ENCODE measurements around the gene VWA8.
"Not testable (repeated sequence)": the region's sequence is repeated elsewhere in the genome, so short reads cannot be mapped to it uniquely, and the experiment has no call there.

The VWA8 gene

DNA sequence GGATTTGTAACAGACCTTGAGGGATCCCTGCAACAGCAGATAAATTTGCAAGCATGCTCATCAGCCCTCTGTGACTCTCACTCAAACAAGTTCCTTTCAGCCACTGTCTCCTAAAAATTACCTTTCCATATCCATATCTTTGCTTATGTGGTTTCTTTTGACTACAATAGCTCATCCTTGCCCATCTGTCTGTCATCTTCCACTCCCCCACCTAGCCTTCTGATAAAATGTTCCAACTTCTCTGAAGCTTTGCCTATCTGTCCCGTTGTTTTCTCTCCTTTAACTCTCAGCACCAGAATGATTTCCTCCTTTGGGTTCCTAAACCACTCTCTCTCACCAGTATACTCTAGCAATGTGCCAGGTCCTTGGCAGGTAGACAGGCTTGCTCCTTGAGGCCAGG lies 194.5 kb downstream of the VWA8 start:
- Histone ChIP-seq H3K4me1 (ENCODE audit: insufficient read depth, low read length) (no peaks in the 10 kb centered on the region), H3K4me3 (ENCODE audit: low read length) (no peak overlapping the region), H3K9me3 (ENCODE audit: insufficient read depth, low read depth, low read length) (no peaks in the 10 kb centered on the region), H3K36me3 (ENCODE audit: insufficient read depth, low read length) (no peaks in the 10 kb centered on the region), H3K27ac (ENCODE audit: low read depth, low read length) (no peak overlapping the region), H3K9ac (ENCODE audit: low read depth, low read length) (no peak overlapping the region), H3K27me3 (ENCODE audit: insufficient read depth, low read length) (no peaks in the 10 kb centered on the region)
- WGBS, result 86% methylated on average over 1 of the region's 1 CpG

DNA sequence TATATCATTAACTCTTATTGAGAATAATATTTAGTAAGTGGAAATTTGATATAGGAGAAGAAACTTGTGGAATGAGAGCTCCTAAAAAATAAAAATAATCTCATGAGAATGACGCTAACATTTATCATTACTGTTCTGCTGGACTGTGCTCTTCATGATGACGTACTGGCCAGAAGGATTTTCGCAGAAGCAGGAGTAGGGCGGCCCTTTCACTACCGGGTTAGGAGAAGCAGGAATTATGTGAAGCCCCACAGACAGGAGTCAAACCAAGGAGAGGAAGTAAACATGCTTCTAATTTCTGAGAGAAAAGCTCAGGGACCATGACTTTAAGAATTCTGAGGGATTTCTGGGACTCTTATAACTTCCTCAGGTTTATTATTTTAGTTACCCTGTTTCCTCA lies 195.1 kb downstream of the VWA8 start:
- Histone ChIP-seq H3K27ac (ENCODE audit: low read depth, low read length) (peak overlapping the region; percentile 15; the same call in 1 of the 2 replicates), H3K4me1 (ENCODE audit: insufficient read depth, low read length) (no peaks in the 10 kb centered on the region), H3K27me3 (ENCODE audit: insufficient read depth, low read length) (no peaks in the 10 kb centered on the region), H3K36me3 (ENCODE audit: insufficient read depth, low read length) (0 out of 2 replicates have a peak, but pooled peaks cover 3% of the 10 kb centered on the region), H3K9ac (ENCODE audit: low read depth, low read length) (no peak overlapping the region), H3K4me3 (ENCODE audit: low read length) (no peak overlapping the region), H3K9me3 (ENCODE audit: insufficient read depth, low read depth, low read length) (no peaks in the 10 kb centered on the region)
- WGBS, result 92% methylated on average over 5 of the region's 5 CpGs

DNA sequence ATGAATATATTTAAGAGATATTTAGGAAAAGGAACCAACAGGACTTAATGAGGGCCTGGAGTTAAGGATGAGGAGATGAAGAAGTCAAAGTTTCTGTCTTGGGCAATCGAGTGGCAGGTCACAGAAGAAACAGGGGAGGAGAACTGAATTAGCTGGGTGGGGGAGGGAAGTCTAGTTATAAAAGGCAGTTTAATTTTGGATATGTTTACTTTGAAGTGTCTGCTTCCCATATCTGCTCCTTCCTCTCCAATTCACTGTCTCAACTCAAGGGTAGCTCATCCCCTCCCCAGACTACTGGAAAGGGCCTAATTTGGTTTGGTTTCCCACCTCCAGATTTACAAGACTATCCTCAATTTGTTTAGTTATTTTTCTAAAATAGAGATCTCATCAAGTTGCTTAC lies 195.9 kb downstream of the VWA8 start:
- H3K27ac ChIP-seq (ENCODE audit: low read depth, low read length), result no peak overlapping the region
- H3K36me3 ChIP-seq (ENCODE audit: insufficient read depth, low read length), result 0 out of 2 replicates have a peak, but pooled peaks cover 5% of the 10 kb centered on the region
- H3K4me3 ChIP-seq (ENCODE audit: low read length), result no peak overlapping the region
- no peak overlapping the region for H3K9ac ChIP-seq (ENCODE audit: low read depth, low read length)
- 93% methylated on average over 1 of the region's 1 CpG for WGBS
- no peaks in the 10 kb centered on the region for H3K4me1 ChIP-seq (ENCODE audit: insufficient read depth, low read length)
- H3K27me3 ChIP-seq (ENCODE audit: insufficient read depth, low read length), result no peaks in the 10 kb centered on the region
- H3K9me3 ChIP-seq (ENCODE audit: insufficient read depth, low read depth, low read length), result no peaks in the 10 kb centered on the region

DNA sequence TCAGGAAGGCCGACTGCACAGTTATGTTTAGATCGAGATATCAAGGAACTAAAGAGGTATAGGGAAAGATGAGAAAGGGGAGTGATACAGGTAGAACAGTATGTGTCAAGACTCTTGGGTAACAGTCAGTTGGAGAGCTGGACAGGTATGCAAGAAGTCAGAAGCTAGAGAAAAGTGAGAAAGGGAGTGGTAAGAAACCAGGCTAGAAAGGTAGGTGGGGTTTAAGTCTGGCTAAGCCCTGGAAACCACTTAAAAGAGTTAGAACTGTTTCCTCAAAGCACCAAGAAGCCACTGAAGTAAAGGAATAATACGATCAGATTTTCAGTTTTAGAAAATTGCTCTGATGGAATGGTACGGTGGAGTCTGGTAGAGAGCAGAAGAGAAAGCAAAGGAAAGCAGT lies 196.4 kb downstream of the VWA8 start:
- H3K27me3 ChIP-seq (ENCODE audit: insufficient read depth, low read length), result no peaks in the 10 kb centered on the region
- 0 out of 2 replicates have a peak, but pooled peaks cover 5% of the 10 kb centered on the region for H3K36me3 ChIP-seq (ENCODE audit: insufficient read depth, low read length)
- H3K4me3 ChIP-seq (ENCODE audit: low read length), result no peak overlapping the region
- no peak overlapping the region for H3K27ac ChIP-seq (ENCODE audit: low read depth, low read length)
- WGBS, result 96% methylated on average over 4 of the region's 4 CpGs
- no peaks in the 10 kb centered on the region for H3K4me1 ChIP-seq (ENCODE audit: insufficient read depth, low read length)
- no peak overlapping the region for H3K9ac ChIP-seq (ENCODE audit: low read depth, low read length)
- H3K9me3 ChIP-seq (ENCODE audit: insufficient read depth, low read depth, low read length), result no peaks in the 10 kb centered on the region

DNA sequence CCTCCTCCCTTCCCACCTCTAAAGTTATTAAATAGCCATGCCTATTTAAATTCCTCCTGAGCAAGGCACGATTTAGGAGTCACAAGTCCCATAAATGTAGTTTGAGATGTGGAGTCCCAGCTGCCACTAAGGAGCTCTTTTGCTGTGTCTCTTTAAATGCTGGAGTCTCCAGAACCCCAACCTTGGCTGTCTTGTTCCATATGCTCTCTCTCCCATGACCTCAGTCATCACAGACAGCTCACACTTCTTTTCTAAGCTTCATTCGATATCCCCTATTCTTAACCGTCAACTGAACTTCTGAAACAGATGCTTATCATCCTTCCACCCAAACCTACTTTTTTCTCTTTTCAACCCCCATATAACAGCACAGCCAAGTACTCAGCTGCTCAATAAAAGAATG lies 197.1 kb downstream of the VWA8 start:
- no peaks in the 10 kb centered on the region for H3K4me1 ChIP-seq (ENCODE audit: insufficient read depth, low read length)
- H3K9me3 ChIP-seq (ENCODE audit: insufficient read depth, low read depth, low read length), result no peaks in the 10 kb centered on the region
- no peak overlapping the region for H3K9ac ChIP-seq (ENCODE audit: low read depth, low read length)
- no peaks in the 10 kb centered on the region for H3K27me3 ChIP-seq (ENCODE audit: insufficient read depth, low read length)
- 85% methylated on average over 3 of the region's 3 CpGs for WGBS
- H3K27ac ChIP-seq (ENCODE audit: low read depth, low read length), result no peak overlapping the region
- H3K4me3 ChIP-seq (ENCODE audit: low read length), result no peak overlapping the region
- H3K36me3 ChIP-seq (ENCODE audit: insufficient read depth, low read length), result 0 out of 2 replicates have a peak, but pooled peaks cover 7% of the 10 kb centered on the region

DNA sequence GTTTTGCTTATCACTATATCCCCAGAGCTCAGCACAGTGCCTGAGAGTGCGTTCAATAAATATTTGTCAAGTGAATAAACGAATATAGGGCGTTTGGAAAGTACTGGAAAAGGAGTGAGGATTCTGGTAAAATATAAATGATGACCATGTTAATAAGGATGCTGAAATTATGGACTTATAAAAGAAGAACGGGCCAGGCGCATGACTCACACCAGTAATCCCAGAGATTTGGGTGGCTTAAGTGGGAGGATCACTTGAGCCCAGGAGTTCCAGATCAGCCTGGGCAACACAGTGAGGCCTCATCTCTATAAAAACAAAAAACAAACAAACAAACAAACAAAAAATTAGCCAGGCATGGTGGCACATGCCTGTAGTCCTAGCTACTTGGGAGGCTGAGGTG lies 198.1 kb downstream of the VWA8 start:
- no peak overlapping the region for H3K9ac ChIP-seq (ENCODE audit: low read depth, low read length)
- 0 out of 2 replicates have a peak, but pooled peaks cover 8% of the 10 kb centered on the region for H3K36me3 ChIP-seq (ENCODE audit: insufficient read depth, low read length)
- H3K9me3 ChIP-seq (ENCODE audit: insufficient read depth, low read depth, low read length), result no peaks in the 10 kb centered on the region
- H3K4me1 ChIP-seq (ENCODE audit: insufficient read depth, low read length), result no peaks in the 10 kb centered on the region
- H3K27me3 ChIP-seq (ENCODE audit: insufficient read depth, low read length), result no peaks in the 10 kb centered on the region
- no peak overlapping the region for H3K27ac ChIP-seq (ENCODE audit: low read depth, low read length)
- H3K4me3 ChIP-seq (ENCODE audit: low read length), result no peak overlapping the region
- WGBS, result 96% methylated on average over 5 of the region's 5 CpGs

DNA sequence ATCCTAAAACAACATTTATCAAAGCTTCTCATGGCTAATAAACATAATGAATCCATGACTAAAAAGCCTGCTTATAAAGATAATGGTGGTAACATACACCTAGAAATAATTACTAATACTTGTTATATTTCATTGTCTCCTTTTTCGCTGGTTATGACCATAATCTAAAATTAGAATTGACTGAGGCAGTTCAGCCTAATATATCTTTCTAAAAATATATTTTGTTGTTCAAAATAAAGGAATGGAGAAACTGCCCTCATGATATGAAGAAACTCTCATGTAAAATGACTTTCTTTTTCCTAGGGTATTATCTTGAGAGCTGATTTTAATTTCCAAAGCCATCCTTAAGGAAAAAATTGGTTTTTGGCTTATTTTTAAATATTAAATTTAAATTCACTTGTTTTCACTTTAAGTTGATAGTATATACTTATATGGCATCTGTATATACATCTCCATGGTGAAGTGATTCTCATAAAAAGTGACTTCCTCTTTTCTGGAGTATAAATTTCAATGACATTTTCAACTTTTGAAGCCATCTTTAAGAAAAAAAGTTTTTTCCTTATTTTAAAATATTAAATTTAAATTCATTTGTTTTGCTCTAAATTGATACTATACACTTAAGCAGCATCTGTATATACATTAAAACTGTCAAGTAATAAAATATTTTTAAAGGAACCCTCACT lies 204.6 kb downstream of the VWA8 start:
- Histone ChIP-seq H3K4me1 (ENCODE audit: insufficient read depth, low read length) (no peaks in the 10 kb centered on the region), H3K9me3 (ENCODE audit: insufficient read depth, low read depth, low read length) (no peaks in the 10 kb centered on the region), H3K27ac (ENCODE audit: low read depth, low read length) (no peak overlapping the region), H3K4me3 (ENCODE audit: low read length) (no peak overlapping the region), H3K27me3 (ENCODE audit: insufficient read depth, low read length) (no peaks in the 10 kb centered on the region), H3K9ac (ENCODE audit: low read depth, low read length) (no peak overlapping the region), H3K36me3 (ENCODE audit: insufficient read depth, low read length) (0 out of 2 replicates have a peak, but pooled peaks cover 12% of the 10 kb centered on the region)
- WGBS, result no CpG with 5 or more reads among the region's 1 CpG

DNA sequence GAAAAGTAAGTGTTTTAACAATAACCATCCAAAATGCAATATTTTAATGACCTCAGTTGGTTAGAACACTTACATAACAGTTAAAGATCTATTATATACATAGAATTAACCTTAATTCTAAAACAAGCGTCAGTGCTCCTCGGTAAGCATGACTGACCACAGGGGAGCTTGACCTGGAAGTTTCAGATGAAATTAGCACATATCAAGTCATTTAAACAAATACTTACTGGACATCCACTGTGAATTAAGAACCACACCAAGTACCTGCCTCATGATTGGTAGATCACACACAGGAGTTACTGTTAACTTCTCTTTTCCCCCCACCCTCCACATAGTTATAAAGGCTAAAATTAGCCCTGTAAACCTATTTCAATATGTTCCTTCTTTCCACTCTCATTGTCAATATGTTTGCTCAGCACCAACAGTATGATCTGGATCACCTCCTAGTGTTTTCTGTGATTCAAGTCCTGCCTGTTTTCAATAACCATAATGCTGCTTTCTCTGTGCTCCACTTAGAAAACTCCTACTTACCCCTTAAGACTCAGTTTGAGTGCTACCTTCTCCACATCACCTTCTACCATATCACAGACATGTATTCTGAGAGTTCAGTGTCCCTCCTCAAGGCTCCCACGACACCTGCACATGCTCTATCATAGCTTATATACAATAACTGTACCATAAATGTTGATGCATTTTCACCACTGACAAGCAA lies 209.0 kb downstream of the VWA8 start:
- Histone ChIP-seq H3K4me3 (ENCODE audit: low read length) (no peak overlapping the region), H3K27ac (ENCODE audit: low read depth, low read length) (no peak overlapping the region), H3K9me3 (ENCODE audit: insufficient read depth, low read depth, low read length) (no peaks in the 10 kb centered on the region), H3K27me3 (ENCODE audit: insufficient read depth, low read length) (no peaks in the 10 kb centered on the region), H3K9ac (ENCODE audit: low read depth, low read length) (no peak overlapping the region), H3K4me1 (ENCODE audit: insufficient read depth, low read length) (no peaks in the 10 kb centered on the region), H3K36me3 (ENCODE audit: insufficient read depth, low read length) (0 out of 2 replicates have a peak, but pooled peaks cover 4% of the 10 kb centered on the region)
- 84% methylated on average over 3 of the region's 3 CpGs for WGBS

DNA sequence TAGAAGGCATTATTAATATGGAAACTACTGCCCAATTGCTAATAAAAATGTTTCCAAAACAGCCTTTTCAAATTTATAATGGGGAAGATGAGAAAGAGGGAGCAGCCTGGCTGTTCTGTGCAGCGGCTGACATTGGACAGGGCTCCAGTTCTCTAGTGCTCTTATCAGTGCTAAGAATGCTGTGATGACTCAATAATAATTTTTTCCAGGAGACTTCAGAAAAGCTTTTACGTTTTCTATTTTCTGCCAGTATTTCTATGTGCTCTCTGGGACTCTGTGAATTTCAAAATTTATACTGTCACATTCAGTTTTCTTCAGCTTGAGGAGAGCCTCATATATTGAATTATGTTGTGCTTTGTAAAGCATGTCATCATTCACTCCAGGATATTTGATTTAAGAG lies 209.6 kb downstream of the VWA8 start:
- Histone ChIP-seq H3K9ac (ENCODE audit: low read depth, low read length) (no peak overlapping the region), H3K4me3 (ENCODE audit: low read length) (no peak overlapping the region), H3K27ac (ENCODE audit: low read depth, low read length) (no peak overlapping the region), H3K4me1 (ENCODE audit: insufficient read depth, low read length) (no peaks in the 10 kb centered on the region), H3K9me3 (ENCODE audit: insufficient read depth, low read depth, low read length) (no peaks in the 10 kb centered on the region), H3K27me3 (ENCODE audit: insufficient read depth, low read length) (no peaks in the 10 kb centered on the region), H3K36me3 (ENCODE audit: insufficient read depth, low read length) (peaks cover 6% of the 10 kb centered on the region; the same call in 1 of the 2 replicates)
- WGBS, result 89% methylated on average over 2 of the region's 2 CpGs

DNA sequence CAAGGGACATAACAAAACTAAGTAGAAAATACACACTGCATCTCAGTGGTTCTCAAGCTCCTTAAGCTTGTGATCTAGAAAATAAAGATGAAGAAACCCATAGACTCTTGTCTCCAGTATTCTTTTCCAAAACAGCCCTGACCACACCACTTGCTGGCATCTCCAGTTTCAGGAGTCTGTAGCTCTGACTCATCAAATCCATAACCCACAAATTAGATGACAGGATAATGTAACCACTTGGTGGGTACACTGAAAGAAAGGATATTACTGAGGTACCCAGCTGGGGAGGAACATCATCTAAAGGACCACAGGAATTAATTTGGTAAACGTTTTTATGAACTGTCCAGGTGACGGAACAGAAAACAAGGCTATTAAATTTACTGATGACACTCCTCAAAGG lies 214.7 kb downstream of the VWA8 start:
- Histone ChIP-seq H3K4me1 (ENCODE audit: insufficient read depth, low read length) (no peaks in the 10 kb centered on the region), H3K27ac (ENCODE audit: low read depth, low read length) (no peak overlapping the region), H3K36me3 (ENCODE audit: insufficient read depth, low read length) (peaks cover 3% of the 10 kb centered on the region; the same call in 1 of the 2 replicates), H3K9ac (ENCODE audit: low read depth, low read length) (no peak overlapping the region), H3K9me3 (ENCODE audit: insufficient read depth, low read depth, low read length) (no peaks in the 10 kb centered on the region), H3K4me3 (ENCODE audit: low read length) (no peak overlapping the region), H3K27me3 (ENCODE audit: insufficient read depth, low read length) (no peaks in the 10 kb centered on the region)
- WGBS, result 91% methylated on average over 2 of the region's 2 CpGs

DNA sequence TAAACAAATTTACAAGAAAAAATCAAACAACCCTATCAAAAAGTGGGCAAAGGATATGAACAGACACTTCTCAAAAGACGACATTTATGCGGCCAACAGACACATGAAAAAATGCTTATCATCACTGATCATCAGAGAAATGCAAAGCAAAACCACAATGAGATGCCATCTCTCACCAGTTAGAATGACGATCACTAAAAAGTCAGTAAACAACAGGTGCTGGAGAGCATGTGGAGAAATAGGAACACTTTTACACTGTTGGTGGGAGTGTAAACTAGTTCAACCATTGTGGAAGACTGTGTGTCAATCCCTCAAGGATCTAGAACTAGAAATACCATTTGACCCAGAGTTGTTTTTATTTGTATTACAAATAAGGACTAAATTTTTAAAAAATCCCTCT lies 215.4 kb downstream of the VWA8 start:
- H3K27ac ChIP-seq (ENCODE audit: low read depth, low read length); H3K4me1 ChIP-seq (ENCODE audit: insufficient read depth, low read length); H3K9me3 ChIP-seq (ENCODE audit: insufficient read depth, low read depth, low read length): not testable (repeated sequence)

More for the DNA sequence above, 215.4 kb downstream of the VWA8 start:
- H3K4me3 ChIP-seq (ENCODE audit: low read length); H3K36me3 ChIP-seq (ENCODE audit: insufficient read depth, low read length); H3K9ac ChIP-seq (ENCODE audit: low read depth, low read length); H3K27me3 ChIP-seq (ENCODE audit: insufficient read depth, low read length): not testable (repeated sequence)
- 93% methylated on average over 3 of the region's 3 CpGs for WGBS
